ENCODE results near the gene COX11.

Gene COX11

DNA sequence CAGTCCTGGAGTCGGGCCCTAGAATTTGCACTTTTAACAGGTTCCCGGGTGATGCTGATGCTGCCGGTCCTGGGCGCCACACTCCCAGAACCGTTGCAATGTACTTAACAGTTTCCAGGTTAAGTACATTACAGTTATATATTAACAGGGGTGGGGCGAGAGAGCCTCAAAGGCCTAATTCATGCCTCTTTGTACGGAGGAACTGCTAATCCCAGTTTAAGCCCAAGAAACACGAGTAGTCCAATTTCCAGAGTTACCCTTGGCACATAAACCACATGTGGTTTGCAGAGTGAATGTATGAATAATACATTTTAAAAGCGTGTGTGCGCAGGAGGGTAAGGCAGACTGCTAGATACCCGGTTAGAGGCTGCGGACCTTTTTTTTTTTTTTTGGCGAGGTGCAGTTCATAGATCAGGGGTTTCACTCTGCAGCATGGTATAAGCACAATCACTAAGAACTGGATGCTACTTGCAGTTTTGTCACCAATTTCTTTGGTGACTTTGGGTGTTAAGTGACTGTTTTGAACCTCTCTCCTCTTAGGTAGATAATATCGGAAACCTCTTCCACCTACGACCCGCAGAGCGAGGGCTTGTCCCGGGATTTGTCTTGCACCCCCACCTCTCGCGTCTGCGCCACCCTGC lies 713 bp downstream of the COX11 start:
- peak in 1 of 2 experiments; percentile 67 for DNase-seq

DNA sequence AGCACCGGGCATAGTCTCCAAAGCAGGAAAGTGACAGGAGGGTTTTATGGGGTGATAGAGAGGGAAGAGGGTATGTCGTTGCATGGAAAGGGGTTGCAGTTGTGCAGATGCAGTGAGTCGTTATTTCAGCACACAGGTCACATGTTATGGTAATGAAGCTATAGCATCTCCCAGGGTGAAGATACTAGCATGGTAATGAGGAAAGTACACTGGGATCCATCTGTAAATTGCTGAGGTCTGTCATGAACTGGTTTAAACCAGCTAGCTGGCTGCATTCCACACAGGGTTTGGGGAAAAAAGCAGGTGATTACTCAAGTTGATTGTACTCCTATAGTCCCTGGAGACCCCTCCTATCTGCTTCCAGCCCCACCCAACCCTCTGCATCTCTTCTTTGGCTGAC lies 11.7 kb downstream of the COX11 start:
- DNase-seq = no peak

DNA sequence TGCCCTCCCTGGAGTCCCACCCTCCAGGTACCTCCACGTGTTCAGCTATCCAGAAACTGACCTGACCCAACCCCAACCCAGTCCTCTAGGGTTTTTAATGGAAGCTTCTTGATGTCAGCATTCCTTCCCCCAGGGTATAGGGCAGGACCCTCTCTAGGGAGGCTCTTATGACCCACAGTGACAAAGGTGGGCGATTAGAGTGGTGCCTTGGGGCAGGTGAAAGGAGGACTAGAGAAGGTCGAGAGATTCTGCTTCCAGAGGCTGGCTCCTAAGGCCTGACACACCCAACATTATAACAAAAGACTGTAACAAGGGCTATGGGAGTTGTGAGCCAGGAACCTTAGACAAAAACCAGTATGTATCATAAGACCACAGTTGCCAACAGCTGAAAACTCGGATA lies 17.2 kb downstream of the COX11 start:
- no peak for DNase-seq

DNA sequence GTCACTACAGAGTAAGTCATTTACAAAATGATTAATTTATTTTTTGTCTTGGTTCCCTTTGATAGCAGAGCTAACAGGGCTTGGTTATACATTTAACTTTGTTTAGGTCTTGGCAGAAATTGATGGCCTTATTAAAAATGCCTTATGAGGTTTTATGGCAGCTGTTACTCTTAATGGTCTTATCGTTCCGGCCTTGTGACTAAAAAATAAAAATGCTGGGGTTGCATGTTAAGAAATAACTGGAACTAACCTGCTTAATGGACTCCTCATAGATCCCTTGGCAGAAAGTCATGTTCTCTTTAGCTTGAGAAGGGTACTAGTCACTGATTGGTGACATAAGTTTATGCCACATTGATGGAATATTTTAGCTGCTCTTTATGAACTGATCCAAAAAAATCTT lies 18.3 kb downstream of the COX11 start:
- DNase-seq = no peak

DNA sequence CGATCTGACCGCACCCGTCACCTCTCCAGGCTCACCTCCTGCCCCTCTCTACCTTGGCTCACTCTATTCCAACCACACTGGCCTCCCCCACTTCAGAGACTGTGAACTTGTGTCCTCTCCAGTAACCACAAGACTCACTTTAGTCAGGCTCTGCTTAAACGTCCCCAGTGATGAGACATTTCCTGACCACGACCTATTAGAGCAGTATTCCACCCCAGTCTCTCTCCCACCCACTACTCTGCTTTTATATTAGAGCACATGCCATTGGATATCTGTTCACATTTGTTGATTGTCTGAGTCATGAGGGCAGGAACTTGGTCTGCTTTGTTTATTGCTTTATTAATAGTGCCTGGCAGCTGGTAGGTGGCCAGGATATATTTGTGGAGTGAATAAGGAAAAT lies 20.1 kb downstream of the COX11 start:
- peak; percentile 80 to 86 for DNase-seq

DNA sequence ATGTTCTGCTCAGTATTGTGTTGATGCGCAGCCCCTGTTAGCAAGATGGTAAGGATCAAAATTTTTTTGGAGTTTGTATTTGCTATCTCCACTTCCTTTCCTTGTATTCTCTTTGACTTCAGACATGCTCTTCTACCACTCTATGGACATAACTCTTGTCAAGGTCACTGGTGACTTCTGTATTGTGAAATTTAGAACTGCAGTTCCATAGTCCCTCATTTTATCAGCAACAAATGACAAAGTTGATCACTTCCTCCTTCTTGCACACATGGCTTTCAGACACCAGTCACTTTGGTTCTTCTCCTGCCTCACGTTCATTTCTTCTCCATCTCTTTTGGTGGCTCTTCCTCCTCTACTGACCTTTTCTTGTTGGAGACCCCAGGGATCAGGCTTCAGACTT lies 21.1 kb downstream of the COX11 start:
- DNase-seq = peak; percentile 21 to 52

DNA sequence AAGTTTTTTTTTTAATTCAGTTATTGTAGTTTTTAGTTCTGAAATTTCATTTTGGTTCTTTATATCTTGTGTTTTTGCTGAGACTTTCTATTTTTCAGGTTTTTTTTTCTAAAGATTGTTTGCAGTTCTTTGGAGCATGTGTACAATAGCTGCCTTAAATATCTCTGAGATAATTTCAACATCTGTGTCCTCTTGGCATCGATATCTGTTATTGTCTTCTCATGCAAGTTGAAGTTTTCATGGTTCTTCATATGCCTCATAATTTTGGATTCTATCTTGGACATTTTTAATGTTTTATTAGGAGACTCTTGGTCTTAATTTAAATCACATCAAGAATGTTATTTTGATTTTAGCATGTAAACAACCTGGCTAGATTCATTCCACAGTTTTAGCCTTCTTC lies 22.8 kb downstream of the COX11 start:
- DNase-seq = no peak

DNA sequence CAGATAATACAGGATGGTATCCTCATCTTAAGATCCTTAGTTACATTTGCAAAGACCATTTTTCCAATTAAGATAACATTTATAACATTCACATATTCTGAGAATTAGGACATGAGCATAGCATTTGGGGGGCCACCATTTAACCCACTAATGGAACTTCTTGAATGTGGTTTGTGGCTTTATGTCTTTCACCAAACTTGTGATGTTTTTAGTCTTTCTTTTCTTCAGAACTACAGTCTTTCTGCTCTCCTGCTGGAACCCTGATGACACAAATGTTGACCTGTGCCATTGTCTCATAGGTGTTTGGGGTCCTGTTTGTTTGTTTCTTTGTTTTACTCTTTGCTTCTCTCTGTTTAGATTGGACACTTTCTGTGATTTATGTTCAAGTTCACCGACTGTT lies 23.2 kb downstream of the COX11 start:
- no peak for DNase-seq

DNA sequence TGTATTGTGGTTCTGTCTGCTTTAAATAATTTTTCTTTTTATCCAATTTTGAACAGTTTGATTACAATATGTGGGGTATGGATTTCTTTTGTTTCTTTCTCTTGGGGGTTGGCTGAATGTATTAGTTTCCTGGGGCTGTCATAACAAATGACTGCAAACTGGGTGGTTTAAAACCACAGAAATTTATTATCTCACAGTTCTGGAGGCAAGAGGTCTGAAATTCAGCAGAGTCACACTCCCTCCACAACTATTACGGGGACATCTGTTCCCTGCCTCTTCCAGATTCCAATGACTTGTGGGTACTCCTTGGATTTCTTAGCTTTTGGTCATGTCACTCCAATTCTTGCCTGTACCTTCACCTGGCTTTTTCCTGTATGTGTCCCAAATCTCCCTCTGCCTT lies 23.7 kb downstream of the COX11 start:
- no peak for DNase-seq

DNA sequence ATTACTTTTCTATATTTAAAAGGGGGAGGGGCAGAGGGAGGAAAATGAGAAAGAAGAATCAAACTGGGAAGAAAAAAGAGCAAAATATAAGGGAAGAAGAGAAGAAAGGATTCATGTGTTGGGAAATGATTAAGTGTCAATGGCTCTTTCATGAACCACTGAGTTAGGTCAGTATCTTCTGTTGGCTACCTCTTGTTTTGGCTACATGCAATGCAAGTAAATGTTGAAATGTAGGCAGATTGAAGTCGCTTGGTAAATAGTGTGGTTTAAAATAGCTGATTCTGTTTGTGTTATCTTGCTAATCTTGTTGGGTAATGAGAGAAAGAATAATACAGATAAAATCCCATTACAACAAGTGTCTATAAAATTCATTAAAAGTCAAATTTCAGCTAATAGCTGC lies 27.2 kb downstream of the COX11 start:
- DNase-seq = no peak

DNA sequence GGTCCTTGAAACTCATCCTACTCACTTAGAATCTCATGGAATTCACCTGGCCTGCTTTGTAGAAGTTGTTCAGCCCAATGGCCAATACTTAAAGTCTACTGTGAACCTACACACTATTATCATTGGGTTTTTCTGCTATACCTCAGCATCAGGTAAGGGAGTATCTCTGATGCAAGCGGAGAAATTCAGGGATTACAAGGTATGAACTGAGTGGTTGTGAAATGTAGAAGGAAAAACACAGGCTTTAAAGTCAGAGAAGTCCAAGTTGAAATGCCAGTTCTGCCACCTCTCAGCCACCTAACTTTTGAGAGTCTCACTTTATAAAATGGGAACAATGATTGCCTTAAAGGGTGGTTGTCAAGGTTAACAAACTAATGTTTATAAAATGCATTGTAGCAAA lies 31.0 kb downstream of the COX11 start:
- no peak for DNase-seq

DNA sequence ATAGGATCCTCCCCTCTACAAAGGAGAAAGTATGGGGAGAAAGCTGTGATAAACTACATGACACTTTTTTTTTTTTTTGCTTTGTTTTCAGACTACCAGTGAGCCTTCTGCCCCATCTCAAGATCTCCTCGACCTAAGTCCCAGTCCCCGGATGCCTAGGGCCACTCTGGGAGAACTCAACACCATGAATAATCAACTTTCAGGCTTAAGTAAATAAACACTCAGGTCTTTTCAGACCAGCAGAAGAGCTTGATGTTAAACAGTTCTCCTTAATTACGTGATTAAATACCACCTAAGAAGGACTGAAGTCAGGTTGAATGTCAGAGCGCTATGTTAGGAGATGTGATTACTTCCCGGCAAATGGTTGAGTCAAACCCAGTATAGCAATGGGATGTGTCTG lies 31.4 kb downstream of the COX11 start:
- no peak for DNase-seq

DNA sequence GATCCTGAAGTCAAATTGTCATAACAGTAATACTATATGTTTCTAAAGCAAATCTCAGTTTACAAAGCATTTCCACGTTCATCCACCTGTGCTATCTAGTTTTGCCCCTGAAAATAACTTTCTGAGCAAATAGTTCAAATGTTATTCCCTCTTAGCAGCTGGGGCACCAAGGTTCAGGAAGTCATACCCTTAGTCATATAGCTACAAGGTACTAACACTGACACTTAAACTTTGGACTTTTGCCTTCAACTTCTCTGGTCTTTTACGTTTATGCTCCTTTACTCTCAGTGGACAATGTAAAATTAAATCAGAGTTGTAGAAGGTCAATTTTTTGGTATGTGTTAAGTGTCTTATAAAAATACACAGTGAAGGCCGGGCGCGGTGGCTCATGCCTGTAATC lies 33.0 kb downstream of the COX11 start:
- no peak for DNase-seq

DNA sequence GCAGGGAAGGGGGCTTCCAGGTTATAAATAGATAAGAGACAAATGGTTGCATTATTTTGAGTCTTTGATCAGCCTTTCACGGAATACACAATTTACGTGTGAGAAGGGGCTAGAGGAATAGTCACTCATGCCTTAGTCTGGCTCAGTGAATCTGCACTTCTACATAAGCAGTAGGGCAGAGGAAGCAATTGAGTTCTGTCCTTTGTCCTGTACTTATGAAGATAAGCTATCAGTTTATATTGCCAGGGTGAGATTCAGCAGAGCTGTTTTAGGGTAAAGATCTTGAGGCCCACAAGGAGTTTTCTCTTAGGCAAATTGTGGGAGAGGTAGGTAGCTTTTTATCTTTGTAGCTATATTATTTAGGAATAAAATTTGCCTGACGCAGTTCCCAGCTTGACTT lies 34.5 kb downstream of the COX11 start:
- DNase-seq = no peak

DNA sequence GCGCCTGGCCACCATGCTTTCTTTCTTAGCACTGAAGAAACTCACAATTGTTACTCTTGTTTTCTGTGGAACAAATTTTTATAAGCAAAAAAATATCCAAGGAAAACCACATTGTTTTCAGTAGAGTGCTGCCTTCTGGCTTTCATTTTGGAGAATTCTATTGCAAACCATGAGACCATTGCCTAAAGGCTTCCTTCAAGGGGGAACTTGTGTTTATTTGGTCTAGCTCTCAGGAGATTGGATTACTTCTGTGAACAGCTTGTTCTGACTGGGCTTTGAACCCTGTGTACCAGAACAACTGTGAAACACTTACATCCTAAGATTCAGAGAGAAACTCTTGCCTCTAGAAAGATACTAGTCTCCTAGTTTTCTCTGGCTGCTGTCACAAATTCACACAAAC lies 35.7 kb downstream of the COX11 start:
- DNase-seq = no peak

DNA sequence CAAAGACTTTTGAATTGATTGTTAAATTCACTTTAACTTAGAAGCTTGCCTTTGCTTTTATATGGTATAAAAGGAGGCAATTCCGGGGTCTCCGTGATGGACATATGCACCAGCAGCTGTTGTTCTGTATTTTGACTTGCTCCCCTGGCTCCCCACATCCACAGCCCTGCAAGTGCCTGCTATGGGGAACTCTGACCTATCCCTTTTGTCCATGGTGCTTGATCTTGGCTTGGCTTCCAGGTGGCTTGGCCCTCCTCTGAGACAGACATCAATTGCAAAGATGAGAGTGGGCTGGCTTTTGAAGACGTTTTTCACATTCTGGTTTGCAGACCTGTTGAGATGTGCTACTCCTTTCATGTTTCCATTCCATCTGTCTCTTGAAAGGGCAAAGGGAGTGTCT lies 40.9 kb downstream of the COX11 start:
- no peak for DNase-seq

DNA sequence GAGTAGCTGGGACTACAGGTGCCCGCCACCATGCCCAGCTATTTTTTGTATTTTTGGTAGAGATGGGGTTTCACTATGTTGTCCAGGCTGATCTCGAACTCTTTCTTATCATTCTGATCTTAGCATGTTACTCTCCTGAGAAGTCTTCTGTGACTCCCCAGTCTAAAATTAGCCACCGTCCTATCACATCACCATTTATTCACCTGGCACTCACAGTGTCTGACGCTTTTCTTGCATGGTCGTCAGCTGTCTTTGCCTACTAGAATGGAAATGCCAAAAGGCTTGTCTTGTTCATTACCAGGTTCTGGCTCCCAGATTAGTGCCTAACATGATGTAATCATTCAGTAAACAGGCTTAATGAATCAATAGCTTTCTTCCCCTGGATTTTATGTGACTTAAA lies 44.0 kb downstream of the COX11 start:
- no peak for DNase-seq

DNA sequence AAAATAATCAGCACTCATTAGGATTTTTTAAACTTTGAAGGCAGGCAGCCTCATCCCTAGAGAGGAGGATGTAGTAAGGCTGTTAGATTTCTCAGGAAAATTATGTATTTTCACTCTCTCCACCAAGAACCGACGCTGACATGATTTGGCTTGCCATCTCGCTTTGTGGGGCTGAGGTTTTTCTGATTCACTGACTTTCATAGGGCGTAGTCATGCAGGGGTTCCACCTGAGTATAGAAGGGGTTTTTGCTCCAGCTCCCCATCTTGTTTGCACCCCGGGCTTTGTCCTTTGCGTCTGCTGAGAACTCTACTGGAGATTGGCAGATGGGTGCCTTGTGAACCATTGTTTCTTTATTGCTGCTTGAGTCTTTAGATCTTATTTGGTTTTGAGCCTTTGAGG lies 47.6 kb downstream of the COX11 start:
- no peak for DNase-seq

DNA sequence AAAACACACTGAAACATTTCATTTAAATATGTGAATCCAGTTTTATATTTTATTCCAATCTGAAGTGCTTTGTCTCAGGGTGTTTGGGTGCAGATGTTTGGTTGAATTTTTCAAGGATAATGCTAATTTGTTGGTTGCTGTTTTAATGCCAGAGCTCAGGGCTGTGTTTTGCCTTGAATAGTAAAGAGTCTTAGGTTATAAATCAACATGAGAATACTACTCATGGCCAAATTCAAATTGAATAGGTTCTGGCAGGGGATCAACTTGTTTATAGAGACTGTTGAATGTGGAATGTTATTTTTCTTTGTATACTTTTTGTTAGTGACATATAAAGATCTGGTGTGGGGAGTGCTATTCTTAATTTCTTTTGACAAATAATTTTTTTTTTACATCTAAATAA lies 49.0 kb downstream of the COX11 start:
- no peak for DNase-seq

DNA sequence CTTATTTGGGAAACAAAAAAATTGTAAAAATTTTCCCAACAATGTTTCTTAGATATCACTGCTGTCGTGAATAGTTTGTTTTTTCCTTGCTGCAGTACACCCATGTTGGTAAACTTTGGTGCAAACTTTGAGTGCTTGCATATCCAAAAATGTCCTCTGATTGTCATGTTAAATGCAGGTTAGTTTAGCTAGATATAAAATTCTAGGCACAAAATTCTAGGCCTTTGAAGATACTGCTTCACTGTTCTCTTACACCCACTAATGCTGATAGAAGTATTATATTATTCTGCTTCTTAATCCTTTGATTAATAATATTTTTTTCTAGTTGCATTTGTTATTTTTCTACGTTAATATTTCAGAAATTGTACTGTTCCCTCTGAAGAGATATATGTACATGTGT lies 51.7 kb downstream of the COX11 start:
- DNase-seq = no peak

Data from Kasumi-1 (cell line).